ENCODE measurements around the gene MLPH.

MLPH gene

GRCh38 chr2:237601453-237602116, 114.5 kb downstream of the MLPH start:
- no peak for DNase-seq (ENCODE audit: low read depth in 2 of 2)

DNA sequence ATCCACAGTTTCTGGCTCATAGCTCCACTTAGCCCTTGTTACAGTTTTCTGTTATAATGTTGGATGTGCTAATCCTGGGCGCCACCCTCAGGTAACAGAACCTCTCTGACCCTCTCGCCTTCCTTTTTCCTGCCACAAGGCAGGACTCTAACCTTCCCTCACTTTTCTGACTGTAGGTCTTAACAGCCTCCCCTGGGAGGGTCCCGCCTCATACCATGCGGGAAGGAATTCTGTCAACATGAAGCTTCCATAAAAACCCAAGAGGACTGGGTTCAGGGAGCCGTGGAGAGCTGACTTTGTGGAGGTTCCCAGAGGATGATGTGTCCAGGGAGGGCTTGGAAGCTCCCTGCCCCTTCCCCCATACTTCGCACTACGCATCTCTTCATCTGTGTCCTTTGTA, 115.4 kb downstream of the MLPH start:
- no peak for DNase-seq (ENCODE audit: low read depth in 2 of 2)

DNA sequence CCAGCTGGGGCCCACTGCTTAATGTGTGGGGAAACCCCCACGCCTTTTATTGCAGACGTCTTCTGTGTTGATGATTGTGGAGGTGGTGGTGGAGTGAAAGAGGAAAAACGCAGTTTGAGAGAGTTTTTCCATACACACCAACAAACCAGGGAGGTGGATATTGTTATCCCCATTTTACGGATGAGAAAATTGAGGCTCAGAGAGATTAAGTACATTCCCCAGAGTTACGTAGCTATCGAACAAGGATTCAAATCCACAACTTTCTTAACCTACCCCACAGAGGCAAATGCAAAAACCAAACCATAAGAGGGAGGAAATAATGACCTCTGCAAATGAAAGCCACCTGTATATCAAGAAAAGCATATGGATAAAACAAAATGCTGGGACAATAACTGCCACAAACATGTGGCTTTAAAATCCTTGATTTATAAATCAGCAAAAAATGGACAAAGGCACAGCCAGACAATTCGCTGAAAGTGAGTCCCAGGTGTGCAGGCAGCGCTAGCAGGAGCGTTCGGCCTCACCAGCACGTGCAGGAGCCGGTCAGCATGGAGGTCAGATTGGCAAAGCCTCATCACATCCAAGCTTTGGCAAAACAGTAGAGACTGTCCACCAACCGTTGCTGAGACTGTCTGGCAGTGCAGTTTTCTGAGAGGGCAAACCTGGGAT, 116.1 kb downstream of the MLPH start:
- no peak for DNase-seq (ENCODE audit: low read depth in 2 of 2)

DNA sequence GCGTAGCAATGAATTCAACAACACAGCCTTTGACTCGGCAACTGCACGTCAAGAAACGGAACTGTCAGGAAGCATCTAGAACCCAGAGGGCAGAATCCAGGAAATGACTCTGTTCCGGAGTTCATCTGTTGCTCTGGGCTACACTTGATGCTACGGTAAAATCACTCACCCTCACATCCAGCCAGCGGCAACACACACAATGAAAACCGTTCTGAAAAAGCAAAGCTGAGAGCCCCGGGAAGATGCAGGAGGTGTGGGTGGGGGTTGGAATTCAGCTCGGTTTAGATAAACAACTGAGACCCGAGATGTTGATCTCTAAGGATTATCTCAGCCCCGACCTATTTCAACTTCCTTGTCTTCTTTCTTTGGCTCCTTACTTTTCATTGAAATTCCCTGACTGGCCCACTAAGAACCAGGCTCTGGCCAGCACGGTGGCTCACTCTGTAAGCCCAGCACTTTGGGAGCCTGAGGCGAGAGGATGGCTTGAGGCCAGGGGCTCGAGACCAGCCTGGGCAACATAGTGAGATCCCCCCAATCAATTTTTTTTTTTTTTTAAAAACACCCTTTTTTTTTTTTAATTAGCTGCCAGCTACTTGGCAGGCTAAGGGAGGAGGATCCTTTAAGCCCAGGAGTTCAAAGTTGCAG, 116.8 kb downstream of the MLPH start:
- peak in 1 of 2 experiments; percentile 17 for DNase-seq (ENCODE audit: low read depth in 2 of 2)

GRCh38 chr2:237604391-237604790, 117.3 kb downstream of the MLPH start:
- DNase-seq (ENCODE audit: low read depth in 2 of 2) = no peak
